ENCODE results near the gene CCDC117. TPM values are rescaled to one million over a fixed set of nuclear protein-coding genes. Genes with fewer than 3 reads are reported as not detected.

CCDC117 gene
- total RNA-seq, 2 donors from 2014 or later = 13.6 to 17.3 TPM

- Histone ChIP-seq H3K9me3 (no peaks in the 10 kb centered on the region), H3K4me1 (peaks cover 0 to 9% of the 10 kb centered on the region in 2 donors), H3K36me3 (peaks cover 52% of the 10 kb centered on the region), H3K27me3 (no peaks in the 10 kb centered on the region), H3K4me3 (no peak overlapping the region), H3K27ac (no peak overlapping the region)
- TF ChIP-seq CTCF (IDR thresholded peaks at IDR 0.05) = no peak
- no peak for DNase-seq (ENCODE audit: low spot score)
These were observed 18.6 kb downstream of the CCDC117 start for GRCh38 chr22:28791124-28791523.

- H3K36me3 ChIP-seq = peaks cover 52% of the 10 kb centered on the region
- no peak overlapping the region for H3K4me3 ChIP-seq
- H3K27me3 ChIP-seq = no peaks in the 10 kb centered on the region
- no peak for TF ChIP-seq CTCF (IDR thresholded peaks at IDR 0.05)
- DNase-seq (ENCODE audit: low spot score) = no peak
- H3K27ac ChIP-seq = no peak overlapping the region
- peaks cover 0 to 17% of the 10 kb centered on the region in 2 donors for H3K4me1 ChIP-seq
- H3K9me3 ChIP-seq = no peaks in the 10 kb centered on the region
These were observed 19.5 kb downstream of the CCDC117 start for GRCh38 chr22:28791841-28792490.

GRCh38 chr22:28792491-28793383, 20.2 kb downstream of the CCDC117 start:
- Histone ChIP-seq H3K27ac (no peak overlapping the region), H3K9me3 (no peaks in the 10 kb centered on the region), H3K27me3 (no peaks in the 10 kb centered on the region), H3K4me1 (peaks cover 0 to 25% of the 10 kb centered on the region in 2 donors), H3K4me3 (no peak overlapping the region), H3K36me3 (peaks cover 52% of the 10 kb centered on the region)
- no peak for TF ChIP-seq CTCF (IDR thresholded peaks at IDR 0.05)
- DNase-seq (ENCODE audit: low spot score) = no peak

- no peaks in the 10 kb centered on the region for H3K9me3 ChIP-seq
- TF ChIP-seq CTCF (IDR thresholded peaks at IDR 0.05) = no peak
- H3K4me1 ChIP-seq = peaks cover 0 to 38% of the 10 kb centered on the region in 2 donors
- no peak for DNase-seq (ENCODE audit: low spot score)
- no peak overlapping the region for H3K4me3 ChIP-seq
- no peaks in the 10 kb centered on the region for H3K27me3 ChIP-seq
- peaks cover 60% of the 10 kb centered on the region for H3K36me3 ChIP-seq
- H3K27ac ChIP-seq = no peak overlapping the region
These were observed 21.6 kb downstream of the CCDC117 start for GRCh38 chr22:28793976-28794584.

GRCh38 chr22:28795071-28795693, 22.7 kb downstream of the CCDC117 start:
- peaks cover 60% of the 10 kb centered on the region for H3K36me3 ChIP-seq
- H3K4me1 ChIP-seq = peaks cover 0 to 39% of the 10 kb centered on the region in 2 donors
- no peak for TF ChIP-seq CTCF (IDR thresholded peaks at IDR 0.05)
- H3K27me3 ChIP-seq = no peaks in the 10 kb centered on the region
- no peak overlapping the region for H3K27ac ChIP-seq
- H3K4me3 ChIP-seq = no peak overlapping the region
- no peak for DNase-seq (ENCODE audit: low spot score)
- H3K9me3 ChIP-seq = no peaks in the 10 kb centered on the region

Measured in right atrium auricular region (tissue), 2 donors.